Cardiac septum (tissue), 1 donor: ENCODE measurements around the gene PAXIP1. TPM values are rescaled to one million over a fixed set of nuclear protein-coding genes. Genes with fewer than 3 reads are reported as not detected.
"Not testable (repeated sequence)": the region's sequence is repeated elsewhere in the genome, so short reads cannot be mapped to it uniquely, and the experiment has no call there.

Source experiments
- DNase-seq: peaks from one replicate; pipeline ENCODE4 v3.0.0-alpha.2; 2020; ENCODE audit warnings: low spot score
- intact Hi-C: fragments of 100-400 bp; cut with DNase I; formaldehyde crosslinking; loops from one replicate; pipeline ENCODE4 v1.14.0; 2022
- total RNA-seq: library from RNA; stranded (reverse); fragmentation: NEBNext Ultra II Directional; extraction: Animal tissue kit (Norgen Biotek cat#: 25700); gene quantifications from one replicate; pipeline ENCODE4 v1.2.1, GENCODE V29; 2021
- donor health status: DM: no; HTN: no; CAD: no.

Gene PAXIP1
- total RNA-seq, 1 donor from 2014 or later = 6.6 TPM

DNA sequence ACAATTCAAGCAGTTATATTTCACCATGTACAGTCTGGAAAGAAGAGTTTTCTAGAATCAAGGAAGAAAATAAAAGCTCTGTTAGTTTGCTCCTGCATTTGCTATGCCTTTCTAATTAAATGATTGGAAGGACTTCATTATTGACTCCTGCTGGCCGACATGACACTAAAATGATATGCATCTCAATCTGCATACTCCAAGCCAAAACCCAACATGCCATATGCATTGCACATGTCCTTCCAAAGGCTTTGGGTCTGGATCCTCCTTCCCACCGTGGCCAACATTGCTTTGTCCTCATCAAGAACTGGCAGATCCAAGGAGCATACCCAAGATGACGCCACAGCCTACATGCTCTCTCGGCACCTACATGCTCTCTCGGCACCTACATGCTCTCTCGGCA, 46.5 kb downstream of the PAXIP1 start:
- intact Hi-C loops = no loop called here
- DNase-seq = no peak

- no peak for DNase-seq
- intact Hi-C loops = no loop called here
These were observed 49.8 kb downstream of the PAXIP1 start for GRCh38 chr7:154953006-154953684.

GRCh38 chr7:154950960-154951359, 52.0 kb downstream of the PAXIP1 start:
- DNase-seq = no peak
- intact Hi-C loops = no loop called here

DNA sequence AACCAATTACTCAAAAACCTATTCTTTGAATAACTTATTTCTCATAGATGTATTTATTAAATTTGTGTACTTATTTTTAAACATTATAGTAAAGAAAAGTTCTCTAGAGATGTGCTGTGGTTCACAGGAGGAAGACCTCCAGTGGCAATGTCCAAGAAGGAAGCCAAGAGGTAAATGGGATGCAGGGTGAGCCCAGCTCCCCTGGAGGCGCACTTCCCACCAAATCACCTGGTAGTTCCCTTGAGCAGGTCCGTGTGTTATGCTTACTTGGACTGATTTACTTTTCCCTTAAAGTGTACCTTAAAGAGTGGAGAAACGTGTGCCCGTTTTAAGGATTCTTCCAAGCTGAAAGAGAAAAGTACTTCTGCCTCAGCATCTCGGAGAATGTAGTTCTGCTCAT, 55.3 kb downstream of the PAXIP1 start:
- DNase-seq = no peak
- intact Hi-C loops = no loop called here

DNA sequence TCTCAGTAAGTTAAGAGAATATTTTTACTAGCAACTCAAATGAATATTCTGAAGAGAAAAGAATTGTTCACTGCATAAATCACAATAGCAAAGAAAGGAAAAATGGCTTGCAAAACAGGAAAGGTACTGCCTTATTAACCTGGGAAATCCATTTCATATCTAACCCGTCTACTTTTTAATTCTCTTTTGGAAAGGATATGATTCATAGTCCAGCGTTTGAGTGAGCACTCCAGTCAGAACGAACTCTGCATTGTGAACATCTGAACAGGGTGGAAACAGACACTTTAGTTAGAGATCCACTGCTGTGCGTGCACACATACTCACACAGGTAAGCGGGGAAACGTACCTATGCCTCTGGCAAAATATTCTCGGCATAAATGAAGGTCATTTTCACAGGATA, 56.8 kb downstream of the PAXIP1 start:
- DNase-seq = no peak
- intact Hi-C loops = no loop called here

GRCh38 chr7:154943906-154944305, 59.0 kb downstream of the PAXIP1 start:
- intact Hi-C loops = no loop called here
- no peak for DNase-seq

DNA sequence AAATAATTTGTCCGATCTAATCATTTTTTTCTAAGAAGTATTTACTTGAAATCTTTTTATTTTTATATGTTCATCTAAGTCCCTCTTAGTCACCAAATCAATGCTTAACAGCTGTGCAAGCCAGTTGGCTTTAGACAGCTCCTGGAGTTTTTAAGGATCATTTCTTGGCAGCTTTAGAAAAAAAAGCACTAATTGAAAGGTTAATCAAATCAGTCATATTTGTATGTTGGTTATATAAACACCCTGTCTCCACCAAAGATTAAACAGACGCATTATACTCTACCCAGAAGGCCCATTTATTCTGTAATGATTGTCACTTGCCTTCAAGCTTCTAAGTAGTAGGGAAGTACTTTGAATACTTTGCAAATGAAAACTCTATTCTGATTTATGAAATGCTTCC, 60.2 kb downstream of the PAXIP1 start:
- intact Hi-C loops = no loop called here
- no peak for DNase-seq

DNA sequence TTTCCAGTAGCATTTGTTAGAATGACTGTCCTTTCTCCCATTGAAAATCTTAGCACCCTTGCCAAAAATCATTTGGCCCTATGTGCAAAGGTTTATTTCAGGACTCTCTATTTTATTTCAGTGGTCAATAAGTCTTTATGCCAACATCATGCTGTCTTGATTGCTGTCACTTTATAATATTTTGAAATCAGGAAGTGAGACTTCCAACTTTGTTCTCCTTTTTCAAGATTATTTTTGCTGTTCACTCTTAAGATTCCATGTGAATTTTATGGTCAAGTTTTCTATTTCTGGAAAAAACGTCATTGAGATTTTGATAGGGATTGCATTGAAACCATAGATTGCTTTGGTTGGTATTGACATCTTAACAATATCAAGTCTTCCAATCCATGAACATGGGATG, 65.1 kb downstream of the PAXIP1 start:
- intact Hi-C loops = no loop called here

DNA sequence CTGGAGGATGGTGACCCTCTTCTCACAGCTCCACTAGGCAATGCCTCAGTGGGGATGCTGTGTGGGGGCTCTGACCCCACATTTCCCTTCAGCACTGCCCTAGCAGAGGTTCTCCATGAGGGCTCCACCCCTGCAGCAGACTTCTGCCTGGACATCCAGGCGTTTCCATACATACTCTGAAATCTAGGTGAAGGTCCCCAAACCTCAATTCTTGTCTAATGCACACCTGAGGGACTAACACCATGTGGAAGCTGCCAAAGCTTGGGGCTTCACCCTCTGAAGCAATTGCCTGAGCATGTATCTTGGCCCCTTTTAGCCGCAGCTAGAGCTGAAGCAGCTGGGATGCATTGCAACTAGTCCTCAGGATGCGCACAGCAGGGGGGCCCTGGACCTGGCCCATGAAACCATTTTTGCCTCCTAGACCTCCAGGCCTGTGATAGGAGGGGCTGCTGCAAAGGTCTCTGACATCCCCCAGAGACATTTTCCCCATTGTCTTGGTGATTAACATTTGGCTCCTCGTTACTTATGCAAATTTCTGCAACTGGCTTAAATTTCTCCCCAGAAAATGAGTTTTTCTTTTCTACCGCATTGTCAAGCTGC, 68.5 kb downstream of the PAXIP1 start:
- DNase-seq, intact Hi-C loops: not testable (repeated sequence)

More for the DNA sequence above, 65.1 kb downstream of the PAXIP1 start:
- DNase-seq = no peak

DNA sequence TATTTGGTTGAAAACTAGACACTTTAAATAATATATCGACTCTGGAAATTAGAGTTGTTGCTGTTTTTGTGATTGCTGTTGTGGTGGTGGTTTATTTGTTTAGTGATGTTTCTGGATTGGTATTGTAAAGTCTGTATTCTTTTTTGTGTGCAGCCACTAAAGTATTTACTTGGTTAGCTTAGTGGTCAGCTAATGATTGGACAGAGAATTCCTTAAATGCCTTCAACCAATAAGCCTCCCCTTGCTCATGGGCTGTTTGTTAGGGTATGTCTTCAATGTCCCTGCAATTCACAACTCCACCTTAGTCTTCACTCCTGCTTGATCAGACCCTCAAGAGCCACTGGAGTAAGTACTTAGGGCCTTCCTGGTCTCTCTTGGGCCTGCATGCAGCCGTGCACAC, 71.0 kb downstream of the PAXIP1 start:
- intact Hi-C loops = no loop called here
- DNase-seq = no peak

GRCh38 chr7:154929006-154929726, 73.8 kb downstream of the PAXIP1 start:
- intact Hi-C loops = loop anchor here (5.0 to 10.0 kb wide), 3 partner anchors 73 to 806 kb away; partner anchors contain the start of gene PAXIP1
- no peak for DNase-seq

- no peak for DNase-seq
- intact Hi-C loops = loop anchor here (5.0 to 10.0 kb wide), 3 partner anchors 74 to 806 kb away; partner anchors contain the start of gene PAXIP1
These were observed 74.6 kb downstream of the PAXIP1 start for GRCh38 chr7:154928136-154929005.

DNA sequence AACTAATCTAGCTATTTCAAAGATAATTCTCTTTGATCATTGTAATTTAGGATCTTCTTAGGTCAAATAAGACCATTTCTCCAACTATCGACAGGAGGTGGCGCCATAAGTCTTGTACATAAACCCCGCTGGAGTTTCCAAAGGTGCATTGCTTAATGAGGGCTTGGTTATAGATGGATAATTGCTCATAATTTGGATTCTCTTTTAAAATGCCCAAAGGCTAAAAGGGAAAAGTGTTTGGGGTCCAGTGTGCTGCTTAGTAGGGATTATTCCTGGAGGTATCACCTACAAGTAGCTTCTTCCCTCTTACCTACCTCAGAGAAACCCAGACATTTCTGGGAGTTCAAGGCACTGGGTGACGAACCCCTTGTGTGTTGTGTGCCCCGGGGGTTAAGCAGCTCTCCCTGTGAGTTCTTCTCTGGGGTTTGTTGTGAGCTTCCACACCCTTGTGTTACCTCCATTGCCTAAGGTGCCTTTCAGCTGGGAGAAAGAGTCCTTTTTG, 75.2 kb downstream of the PAXIP1 start:
- DNase-seq = no peak
- intact Hi-C loops = loop anchor here (5.0 to 10.0 kb wide), 3 partner anchors 75 to 807 kb away; partner anchors contain the start of gene PAXIP1

DNA sequence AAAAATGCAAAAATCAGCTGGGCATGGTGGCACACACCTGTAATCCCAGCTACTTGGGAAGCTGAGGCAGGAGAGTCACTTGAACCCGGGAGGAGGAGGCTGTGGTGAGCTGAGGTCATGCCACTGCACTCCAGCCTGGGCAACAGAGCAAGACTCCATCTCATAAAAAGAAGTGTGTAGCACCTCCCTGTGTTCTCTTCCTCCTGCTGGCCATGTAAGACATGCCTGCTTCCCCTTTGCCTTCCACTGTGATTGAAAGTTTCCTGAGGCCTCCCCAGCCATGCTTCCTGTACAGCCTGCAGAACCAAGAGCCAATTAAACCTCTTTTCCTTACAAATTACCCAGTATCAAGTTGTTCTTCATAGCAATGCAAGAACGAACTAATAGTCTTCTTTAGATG, 80.5 kb downstream of the PAXIP1 start:
- intact Hi-C loops = loop anchor here (10.0 kb wide), 1 partner anchor 812 kb away; no protein-coding TSS in a partner anchor
- not testable (repeated sequence) for DNase-seq

DNA sequence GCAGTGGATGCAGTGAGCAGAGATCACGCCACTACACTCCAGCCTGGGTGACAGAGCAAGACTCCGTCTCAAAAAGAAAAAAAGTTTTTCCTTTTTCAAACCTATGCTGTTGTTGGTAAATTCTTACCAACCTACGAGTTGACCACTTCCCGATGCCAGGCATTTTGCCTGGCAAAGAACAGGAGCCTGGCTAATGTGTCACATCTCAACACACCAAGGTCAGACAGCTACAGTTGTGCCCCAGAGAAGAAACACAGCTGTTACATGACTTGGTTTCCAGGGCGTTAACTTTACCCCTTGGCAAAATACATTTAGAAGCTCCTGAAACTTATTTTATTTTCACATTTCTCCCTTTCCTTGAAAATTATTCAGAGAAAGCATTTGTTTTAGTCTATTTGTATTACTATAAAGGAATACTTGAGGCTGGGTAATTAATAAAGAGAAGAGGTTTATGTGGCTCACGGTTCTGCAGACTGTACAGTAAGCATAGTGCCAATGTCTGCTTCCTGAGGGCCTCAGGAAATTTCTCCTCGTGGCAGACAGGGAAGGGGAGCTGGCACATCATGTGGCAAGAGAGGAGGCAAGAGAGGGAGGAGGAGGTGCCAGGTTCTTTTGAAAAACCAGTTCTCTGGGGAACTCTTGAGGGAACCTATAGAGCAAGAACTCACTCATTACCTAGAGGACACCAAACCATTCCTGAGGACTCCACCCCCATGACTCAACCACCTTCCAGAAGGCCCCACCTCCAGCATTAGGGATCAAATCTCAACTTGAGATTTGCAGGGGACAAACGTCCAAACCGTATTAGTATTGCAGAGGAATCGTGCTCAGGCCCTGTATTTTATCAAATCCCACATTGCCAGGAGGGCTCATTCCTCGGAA, 83.3 kb downstream of the PAXIP1 start:
- no peak for DNase-seq
- intact Hi-C loops = loop anchor here (10.0 kb wide), 1 partner anchor 815 kb away; no protein-coding TSS in a partner anchor

DNA sequence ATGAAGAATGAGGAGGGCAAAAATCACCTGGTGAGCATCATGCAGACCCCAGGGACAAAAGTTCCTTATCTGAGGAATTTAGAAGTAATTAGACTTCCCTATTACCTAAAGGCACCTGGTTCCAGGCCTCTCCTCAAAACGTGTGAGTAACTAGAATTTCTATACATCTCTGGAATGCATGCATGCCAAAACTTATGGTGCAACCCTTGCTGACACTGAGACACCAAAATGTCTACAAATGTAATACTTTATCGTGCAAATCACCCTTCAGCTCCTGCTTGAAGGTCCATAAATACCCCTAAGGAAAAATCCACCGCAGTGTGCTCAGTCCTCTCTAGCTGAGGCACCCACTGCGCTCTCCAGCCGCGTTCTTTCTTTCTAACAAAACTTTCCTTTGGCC, 84.2 kb downstream of the PAXIP1 start:
- no peak for DNase-seq
- intact Hi-C loops = no loop called here

GRCh38 chr7:154918266-154918665, 84.7 kb downstream of the PAXIP1 start:
- intact Hi-C loops = no loop called here
- DNase-seq = no peak

- DNase-seq = no peak
- intact Hi-C loops = no loop called here
These were observed 85.1 kb downstream of the PAXIP1 start for GRCh38 chr7:154917808-154918160.
